ENCODE results near the gene SFT2D3.

- TF ChIP-seq CTCF (IDR thresholded peaks at IDR 0.05) (no peak), POLR2A (IDR thresholded peaks at IDR 0.05) (no peak)
These were observed 38.2 kb upstream of the SFT2D3 start for GRCh38 chr2:127662937-127663565.

Data from esophagus squamous epithelium (tissue), 4 donors.